8988T (cell line): ENCODE data around the gene CEP41.

Source experiments
- DNase-seq: peaks from one replicate; pipeline ENCODE4 v3.0.0; 2011

CEP41 gene

DNA sequence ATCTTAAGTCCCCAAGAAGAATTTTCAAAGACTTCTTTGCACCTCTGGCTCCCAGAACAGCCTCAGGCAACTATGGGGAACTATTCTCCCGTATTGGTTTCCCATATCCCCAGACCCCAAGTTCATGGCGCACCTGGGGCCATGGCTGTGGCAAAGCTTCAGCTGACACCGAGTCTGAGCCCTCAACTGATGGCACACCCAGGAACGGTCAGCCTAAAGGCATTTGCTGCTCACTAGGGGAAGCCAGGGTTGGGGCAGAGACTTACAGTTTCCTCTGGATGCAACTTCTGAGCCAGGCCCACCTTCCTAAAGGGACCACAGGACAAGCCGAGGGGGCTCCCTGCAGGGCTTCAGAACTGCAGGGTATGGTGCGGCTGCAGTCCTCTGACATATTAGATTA lies 74.3 kb downstream of the CEP41 start:
- DNase-seq = no peak

DNA sequence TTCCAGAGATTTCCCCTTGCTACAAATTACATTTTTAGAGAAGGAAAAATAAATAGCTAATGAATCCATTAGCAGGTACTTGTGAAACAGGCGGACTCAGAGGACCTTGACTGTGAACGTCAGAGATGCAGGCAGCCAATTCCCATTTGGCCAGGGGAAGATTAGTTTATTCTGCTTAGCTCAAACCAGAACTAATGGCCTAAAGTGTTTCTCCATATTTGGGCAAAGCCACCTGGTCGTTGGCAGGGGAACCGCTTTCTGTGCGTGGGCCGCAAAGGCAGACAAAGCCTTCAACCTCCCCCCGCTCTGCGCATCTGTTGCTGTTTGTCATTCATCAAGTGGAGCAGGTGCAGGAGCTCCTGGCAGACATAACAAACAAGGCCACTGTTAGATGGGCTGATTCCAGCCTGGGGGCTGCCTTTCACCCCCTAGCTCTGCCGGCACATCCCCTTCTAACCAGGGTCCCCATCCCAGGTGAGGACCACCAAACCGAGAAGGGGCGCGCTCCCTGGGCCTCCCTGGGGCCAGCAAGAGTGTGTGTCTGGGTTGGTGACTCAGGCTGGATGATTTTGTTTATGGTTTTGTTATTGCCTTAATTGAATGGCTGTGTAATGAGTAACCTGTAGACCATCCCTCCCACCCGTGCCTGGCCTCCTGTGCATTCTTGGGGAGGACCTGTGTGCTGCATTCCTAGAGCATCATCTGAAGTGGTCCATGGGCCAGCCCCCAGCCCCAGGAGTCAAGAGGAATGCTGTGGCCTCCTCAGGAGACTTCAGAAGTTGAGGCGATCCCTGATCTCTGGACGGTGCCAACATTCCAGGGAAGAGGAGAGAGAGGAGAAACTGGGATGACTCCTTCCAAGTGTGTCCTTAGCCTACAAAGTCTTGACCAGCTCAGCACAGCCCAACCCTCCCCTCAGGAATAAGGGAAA lies 75.0 kb downstream of the CEP41 start:
- no peak for DNase-seq

DNA sequence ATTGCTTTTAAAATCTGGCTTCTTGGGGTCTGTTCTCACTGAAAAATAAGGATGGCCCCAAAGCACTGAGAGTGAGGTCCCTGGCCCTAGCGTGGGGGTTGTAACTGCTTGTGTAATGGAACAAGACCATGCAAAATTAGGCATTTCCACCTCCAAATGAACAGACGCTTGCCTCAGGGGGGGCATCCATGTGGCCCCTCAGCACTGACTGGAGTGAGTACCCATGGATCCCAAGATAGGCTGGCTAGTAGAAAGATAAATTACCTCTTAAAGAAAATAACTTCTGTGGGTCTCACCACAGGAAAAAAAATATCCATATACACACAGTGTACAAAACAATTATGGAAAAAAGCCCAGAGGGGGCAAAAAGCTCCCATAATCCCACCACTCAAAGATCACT lies 75.7 kb downstream of the CEP41 start:
- DNase-seq = no peak

DNA sequence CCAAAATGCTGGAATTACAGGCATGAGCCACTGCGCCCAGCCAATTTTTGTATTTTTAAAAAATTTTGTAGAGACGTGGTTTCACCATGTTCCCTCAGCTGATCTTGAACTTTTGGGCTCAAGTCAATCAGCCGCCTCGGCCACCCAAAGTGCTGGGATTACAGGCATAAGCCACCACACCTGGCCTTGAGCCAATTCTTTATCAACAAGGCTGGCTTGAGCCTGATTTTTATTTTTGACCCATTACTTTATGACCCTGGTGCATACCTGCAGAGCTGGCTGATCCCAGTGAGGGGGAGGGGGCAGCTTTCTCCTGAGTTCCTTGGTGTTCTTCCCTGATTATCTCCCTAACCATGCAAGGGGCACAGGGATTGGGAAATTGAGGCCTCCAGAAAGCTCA lies 76.4 kb downstream of the CEP41 start:
- DNase-seq = no peak

DNA sequence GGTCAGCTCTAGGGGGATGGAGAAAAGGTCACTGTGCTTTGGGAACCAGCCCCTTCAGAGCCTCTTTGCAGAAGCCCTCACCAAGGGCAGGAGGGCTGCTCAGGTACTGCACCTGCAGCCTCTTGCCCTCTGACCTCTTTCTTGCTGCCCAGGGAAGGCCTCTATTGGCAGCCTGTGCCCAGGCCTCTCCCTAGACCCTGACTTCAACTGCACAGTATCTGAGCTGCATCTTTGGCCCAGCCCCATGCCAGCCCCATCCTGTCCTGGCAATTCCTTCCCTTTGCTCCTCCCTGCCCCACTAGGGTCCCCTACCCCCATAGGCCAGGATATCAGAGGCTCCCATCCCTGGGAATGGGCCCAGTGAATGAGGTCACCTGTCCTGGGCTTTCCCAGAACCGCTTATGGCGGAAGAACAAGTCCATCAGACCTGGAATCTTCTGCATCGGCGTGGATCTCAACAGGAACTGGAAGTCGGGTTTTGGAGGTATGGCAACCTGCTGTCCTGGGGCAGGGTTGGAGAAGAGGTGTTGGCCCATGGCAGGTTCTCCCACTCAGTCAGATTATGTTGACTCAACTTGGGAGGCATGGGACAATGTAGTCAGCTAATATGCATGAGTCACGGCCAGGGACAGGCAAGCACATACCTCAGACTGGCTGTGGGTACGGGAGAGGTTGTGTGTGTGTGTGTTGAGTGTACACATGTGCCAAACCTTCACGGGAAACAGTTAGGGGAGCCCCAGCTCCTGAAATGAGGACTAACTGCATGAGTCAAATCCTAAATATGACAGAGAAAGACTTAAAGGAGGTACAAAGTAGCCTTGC lies 77.6 kb downstream of the CEP41 start:
- peak; percentile 45 for DNase-seq

DNA sequence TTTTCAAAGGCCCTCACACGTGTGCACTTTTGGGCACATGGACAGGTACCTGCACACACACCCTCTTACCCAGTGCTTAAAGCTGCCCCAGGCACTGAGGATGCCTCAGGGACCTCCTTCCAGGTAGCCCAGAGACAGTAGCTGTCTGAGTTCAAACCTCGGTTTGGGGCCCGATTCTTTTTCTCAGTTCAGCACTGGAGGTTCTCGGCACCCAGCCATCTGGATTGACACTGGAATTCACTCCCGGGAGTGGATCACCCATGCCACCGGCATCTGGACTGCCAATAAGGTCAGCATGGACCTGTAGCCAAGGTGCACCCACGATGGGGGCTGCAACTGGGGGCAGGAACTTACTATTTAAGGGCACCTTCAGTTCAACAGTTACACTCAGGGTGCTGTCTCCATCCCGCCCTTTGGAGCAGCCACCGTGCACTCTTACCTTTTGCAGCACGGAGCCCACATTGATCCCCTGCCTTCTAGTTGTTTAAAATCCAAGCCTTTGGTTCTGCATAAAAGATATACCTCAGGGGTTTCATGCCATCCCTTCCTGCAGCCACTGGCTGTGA lies 78.5 kb downstream of the CEP41 start:
- no peak for DNase-seq

DNA sequence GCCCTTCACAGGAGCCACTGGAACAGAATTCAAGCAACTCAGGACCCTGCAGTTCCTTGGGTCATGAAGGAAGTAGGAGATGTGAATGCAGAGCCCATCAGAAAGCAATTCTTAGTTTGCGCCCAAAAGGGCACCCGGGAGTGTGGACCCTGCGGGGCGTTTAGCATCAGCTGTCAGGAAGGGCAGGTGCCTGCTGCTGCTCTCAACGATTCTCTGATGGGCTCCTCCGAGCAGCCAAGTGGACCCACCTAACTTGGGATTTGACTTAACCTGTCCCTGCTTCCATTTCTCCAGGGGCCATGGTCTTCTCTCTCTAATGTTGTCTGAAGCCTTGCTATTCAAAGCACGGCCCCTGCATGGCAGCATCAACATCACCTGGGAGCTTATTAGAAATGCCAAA lies 79.1 kb downstream of the CEP41 start:
- DNase-seq = no peak

DNA sequence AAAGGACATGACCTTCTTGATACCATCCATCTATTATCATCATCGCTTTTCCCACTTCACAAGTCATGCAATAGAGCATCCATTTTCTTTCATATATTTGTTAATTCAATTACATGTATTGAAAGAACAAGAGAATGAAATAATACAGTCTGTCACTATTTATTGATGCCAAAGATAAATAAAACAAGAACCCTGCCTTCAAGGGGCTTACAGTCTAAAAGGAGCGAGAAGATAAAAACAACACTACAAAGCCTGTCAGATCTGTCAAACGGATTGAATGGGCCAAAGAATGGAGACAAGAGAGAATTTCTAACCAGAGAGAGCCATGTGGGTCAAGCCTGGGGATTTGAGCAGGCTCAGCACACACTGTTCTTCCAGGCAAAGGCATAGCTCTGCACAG lies 80.3 kb downstream of the CEP41 start:
- DNase-seq = no peak

DNA sequence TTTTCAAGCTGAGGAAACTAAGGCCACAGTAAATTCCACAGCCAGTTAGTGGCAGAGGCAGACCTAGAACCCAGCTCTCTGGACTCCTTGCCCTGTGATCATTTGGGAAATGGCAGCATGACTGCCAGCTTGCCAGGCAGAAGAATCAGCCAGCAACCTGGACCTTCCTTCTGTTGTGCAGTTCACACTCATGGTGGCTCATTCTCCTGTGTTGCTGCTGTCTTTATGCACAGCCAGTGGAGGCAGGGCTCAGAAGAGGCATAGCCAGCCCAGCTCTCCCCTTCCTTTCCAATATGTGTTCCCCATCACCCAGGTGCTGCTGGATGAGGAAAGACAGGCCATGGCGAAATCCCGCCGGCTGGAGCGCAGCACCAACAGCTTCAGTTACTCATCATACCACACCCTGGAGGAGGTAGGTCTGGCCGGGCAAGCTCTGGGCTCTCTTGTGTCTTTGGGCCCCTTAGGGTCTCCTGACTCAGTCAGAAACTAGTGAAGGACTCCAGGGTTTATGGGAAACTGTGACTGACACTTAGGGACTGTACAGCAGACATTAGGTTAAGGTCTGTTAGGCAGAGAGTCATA lies 81.4 kb downstream of the CEP41 start:
- no peak for DNase-seq

DNA sequence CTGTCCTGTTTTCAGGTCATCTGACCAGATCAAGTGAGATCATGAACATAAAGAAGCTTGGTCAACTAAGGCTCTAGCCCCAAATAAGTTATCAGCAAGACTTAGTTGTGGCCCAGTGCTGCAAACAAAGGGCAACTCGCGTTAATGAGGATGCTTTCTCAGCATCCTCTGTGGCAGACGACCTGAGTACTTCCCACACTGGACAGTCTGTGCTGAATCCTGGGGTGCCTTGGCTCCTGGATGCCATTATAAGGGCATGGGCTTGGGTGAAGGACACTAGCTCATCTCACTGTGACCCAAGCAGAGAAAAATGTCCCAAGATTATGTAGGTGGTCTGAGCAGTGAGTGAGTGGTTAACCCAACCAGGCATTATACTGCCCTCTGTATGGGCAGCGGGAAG lies 82.3 kb downstream of the CEP41 start:
- no peak for DNase-seq

DNA sequence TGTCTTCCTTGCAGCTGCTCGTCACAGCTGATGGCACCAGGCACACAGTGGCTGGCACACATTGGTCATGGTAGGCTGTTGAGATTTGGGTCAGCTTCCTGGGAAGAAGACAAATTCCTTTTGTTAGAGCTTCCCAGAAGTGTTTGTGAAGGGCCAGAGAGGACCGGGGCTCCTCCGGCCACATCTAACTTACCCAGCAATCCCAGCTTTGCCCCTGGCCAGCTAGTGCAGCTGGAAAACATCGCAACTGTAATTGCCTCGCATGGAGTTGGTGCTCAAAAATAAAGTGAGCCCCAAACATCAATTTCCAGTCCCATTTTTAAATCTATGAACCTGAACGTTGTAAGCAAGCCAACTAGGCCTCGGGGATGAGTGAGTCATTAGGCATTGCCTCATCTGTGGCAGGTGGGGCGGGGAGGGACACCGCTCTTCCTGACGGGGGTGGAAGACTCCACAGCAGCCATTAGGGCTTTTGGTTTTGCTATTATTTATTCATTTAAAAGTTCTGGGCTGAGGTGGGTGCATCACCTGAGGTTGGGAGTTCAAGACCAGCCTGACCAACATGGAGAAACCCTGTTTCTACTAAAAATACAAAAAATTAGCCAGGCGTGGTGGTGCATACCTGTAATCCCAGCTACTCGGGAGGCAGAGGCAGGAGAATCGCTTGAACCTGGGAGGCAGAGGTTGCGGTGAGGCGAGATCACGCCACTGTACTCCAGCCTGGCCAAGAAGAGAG lies 83.8 kb downstream of the CEP41 start:
- peak; percentile 38 for DNase-seq

DNA sequence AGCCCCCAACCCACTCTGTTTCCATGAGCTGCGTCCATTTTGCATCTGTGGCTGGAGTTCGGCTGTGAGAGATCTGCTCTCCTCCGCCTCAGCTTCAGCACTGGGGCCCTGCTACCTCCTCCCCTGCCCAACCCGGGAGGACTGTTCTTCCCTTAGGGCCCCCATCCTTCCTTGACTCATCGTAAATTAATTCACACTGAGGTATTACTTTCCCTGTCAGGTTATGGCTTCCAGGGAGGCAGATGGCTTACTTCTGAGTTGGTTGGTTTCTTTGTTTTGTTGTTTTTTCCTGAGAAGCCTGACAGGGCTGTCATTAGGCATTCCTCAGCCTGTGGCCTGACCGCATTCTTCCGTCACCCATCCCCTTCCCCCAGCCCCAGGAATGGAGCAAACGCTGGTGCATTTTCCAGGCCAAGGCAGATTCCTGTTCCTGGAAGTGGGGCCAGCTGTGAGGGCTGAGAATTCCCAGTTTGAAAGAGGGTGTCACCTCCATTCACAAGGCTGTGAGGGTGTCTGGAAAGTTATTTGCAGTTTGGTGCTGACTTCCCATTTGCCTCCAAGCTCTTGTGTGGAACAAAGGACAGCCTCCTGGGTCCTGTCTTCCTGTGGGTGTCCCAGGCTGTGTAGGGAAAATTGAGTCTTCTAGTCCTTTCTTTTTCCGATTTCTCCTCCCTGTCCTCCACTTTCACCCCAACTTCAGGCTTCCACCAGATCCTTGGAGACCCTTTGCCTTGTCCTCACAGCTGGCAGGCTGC lies 84.5 kb downstream of the CEP41 start:
- DNase-seq = peak; percentile 57

DNA sequence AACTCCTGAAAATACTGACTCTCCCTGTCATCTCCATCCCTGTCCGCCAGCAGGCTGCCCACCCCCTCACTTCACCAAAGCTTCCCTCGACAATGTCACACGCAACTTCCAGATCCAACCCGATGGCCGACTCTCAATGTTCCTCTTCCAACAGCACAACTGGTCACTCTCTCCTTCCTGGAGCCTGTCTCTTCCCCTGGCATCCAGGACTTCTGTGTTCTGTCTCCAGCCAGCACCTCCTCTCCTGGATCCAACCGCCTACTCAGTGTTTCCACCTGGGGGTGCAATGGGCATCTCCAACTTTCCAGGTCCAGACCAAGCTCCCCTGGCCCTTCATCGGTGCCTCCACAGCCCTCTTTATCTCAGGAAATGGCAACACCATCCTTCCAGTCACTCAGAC lies 87.6 kb downstream of the CEP41 start:
- peak; percentile 43 for DNase-seq

DNA sequence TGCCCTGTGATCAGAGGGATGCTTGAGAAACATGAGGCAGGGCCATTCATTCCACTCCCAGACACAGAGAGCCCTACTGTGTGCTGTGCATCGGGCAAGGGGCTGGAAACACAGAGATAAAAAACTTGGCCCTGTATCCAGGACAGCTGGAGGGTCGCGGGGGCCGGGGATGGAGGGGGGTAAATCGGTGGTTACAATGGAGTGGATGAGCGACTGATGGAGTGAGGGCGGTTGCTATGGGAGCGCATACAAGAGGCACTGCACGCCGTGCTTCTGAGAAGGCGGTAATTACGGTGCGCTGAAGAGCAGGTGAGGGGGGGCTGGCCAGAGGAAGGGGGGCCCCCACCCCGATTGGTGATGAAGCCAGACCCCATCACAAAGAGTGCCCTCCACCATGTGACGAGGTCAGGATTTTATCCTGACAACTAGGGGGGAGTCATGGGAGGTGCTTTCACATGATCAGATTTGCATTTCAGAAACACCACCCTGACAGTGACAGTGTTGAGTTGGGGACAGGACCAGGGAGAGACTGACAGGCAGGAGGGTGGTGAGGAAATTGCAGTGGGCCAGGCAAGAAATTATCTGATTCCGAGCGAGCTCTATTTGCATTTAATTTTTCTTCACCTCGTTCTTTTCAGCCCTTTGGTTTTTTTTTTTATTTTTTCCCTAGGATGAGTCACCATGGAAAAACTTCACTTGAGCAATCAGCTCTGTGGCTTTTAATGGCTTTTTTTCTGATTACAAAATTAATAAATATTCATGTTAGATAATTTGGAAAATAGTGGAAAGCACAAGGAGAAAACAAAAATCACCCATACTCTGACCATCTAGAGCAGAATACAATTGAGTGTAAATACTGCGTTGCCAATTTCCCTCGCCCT lies 88.4 kb downstream of the CEP41 start:
- no peak for DNase-seq

DNA sequence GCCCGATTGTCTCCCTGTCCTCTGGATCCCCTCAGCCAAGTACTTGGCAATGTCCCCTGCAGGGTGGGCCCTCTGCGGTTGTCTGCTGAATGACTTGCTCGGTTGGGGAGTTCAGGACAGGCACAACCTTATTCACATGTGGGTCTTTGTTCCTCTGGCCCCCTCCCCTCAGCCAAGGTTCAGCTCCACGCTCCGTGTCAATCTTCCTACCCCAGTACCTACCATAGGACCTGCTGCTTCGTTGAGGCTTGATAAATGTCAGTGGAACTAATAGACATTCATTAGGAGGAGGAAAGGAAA lies 89.1 kb downstream of the CEP41 start:
- DNase-seq = no peak

DNA sequence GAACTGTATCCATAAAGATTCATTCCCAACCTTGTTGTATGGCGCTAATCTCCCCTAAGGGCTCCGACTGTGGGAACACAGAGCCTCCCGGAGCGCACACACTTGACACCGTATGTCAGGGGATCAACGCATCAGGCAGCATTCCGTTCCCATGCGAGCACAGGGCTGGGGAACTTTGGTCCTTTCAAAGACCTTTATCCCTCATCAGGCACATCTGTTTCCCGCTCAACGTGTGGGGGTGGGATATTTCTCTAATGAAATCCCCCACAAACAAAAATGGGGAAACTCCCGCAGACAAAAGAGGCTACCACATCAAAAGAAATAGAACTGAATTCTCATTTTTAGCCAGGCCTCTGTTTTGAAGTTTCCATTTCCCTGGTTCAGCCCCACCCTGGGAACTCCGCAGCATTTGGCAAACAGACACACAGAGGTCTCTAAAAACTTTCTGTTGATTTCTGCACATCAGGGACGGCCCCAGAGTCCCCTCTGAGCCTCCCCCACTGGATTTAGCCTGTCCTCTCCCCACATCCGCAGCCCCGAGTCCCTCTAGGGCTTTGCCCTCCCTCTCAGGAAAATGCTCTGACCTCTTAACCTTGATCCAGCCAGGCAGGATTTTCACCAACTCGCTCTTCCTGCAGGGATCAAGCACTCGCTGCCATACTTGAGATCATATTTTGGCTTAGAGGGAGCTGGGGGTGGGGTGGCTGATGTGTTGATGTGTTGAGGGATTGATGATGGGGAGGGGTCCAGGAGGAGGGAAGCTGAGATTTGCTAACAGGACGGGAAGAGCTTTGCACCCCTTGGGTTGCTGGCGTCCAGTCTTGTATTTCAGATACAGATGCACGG lies 89.6 kb downstream of the CEP41 start:
- no peak for DNase-seq

DNA sequence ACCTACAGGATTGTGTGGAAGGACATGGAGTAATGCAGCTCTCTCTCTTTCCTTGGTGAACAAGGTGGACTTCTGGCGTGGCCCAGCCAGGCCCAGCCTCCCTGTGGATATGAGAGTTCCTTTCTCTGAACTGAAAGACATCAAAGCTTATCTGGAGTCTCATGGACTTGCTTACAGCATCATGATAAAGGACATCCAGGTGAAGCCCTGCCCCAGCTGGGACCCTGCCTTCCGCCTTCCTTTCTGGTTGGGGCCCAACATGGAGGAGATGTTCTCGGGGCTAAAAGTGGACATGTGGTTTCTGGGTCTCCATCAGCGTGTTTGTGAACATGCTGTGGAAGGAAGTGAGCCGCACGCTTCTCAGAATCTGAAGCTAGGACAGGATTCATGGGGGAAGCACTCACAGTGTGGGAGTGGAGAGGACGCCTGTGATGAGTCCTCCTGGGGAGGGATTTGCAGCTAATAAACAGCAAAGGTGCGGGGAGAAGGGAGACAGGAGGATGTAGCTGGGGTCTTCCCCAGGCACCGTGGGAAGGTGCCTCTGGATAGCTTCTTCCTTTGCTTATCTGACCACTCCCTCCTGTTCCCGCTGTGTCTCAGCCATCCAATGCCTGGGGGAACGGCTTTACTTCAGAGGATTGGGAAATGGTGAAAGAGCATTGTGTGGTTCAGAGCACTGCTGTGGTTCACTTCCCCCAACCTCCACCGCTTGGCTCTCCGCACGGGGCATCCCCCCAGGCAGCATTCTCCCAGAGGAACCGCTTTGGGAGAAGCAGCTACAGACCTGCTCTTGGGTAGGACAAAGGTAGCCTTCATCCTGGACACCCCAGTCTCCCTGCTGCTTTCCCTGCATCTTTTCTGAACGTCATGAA lies 90.7 kb downstream of the CEP41 start:
- no peak for DNase-seq

DNA sequence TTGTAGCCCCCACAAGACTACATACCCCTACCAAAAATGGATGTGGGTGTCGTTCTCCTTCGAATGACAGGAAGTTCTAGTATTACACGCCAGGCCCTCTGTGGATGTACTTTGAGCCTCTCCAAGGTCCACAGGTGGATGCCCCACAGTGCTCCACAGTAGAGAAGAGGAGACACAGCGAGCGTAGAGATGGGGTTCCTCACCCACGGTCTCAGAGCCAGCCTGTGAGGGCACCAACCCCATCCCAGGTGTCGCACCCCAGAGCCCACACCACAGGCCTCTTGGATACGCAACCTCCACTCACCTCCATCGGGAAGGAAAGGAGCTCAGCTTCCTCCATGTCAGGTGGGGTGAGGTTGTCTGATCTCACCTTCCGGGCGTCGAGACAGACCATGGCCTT lies 93.9 kb downstream of the CEP41 start:
- DNase-seq = no peak
